GDM1 (cell line): ENCODE data around the gene NGLY1.

Source experiments
- DNase-seq: peaks from one replicate; lab custom pipeline; 2025; lab: John Stamatoyannopoulos, UW

The NGLY1 gene

GRCh38 chr3:25708036-25708435, 75.2 kb downstream of the NGLY1 start:
- no peak for DNase-seq

- no peak for DNase-seq
These were observed 75.8 kb downstream of the NGLY1 start for GRCh38 chr3:25707268-25707926.

GRCh38 chr3:25706213-25706612, 77.0 kb downstream of the NGLY1 start:
- no peak for DNase-seq

GRCh38 chr3:25697553-25697952, 85.7 kb downstream of the NGLY1 start:
- no peak for DNase-seq

GRCh38 chr3:25695731-25696420, 87.4 kb downstream of the NGLY1 start:
- DNase-seq = no peak

GRCh38 chr3:25693238-25693637, 90.0 kb downstream of the NGLY1 start:
- no peak for DNase-seq

GRCh38 chr3:25692341-25692740, 90.9 kb downstream of the NGLY1 start:
- no peak for DNase-seq

- DNase-seq = no peak
These were observed 92.3 kb downstream of the NGLY1 start for GRCh38 chr3:25690768-25691533.

GRCh38 chr3:25689226-25689625, 94.0 kb downstream of the NGLY1 start:
- DNase-seq = no peak

- DNase-seq = no peak
These were observed 95.5 kb downstream of the NGLY1 start for GRCh38 chr3:25687742-25688141.

GRCh38 chr3:25686766-25687165, 96.5 kb downstream of the NGLY1 start:
- no peak for DNase-seq

- no peak for DNase-seq
These were observed 99.4 kb downstream of the NGLY1 start for GRCh38 chr3:25683882-25684281.

- DNase-seq = no peak
These were observed 99.8 kb downstream of the NGLY1 start for GRCh38 chr3:25683410-25683809.

GRCh38 chr3:25679642-25680302, 103.5 kb downstream of the NGLY1 start:
- DNase-seq = no peak

- no peak for DNase-seq
These were observed 104.1 kb downstream of the NGLY1 start for GRCh38 chr3:25679166-25679565.

GRCh38 chr3:25678581-25678980, 104.7 kb downstream of the NGLY1 start:
- no peak for DNase-seq

GRCh38 chr3:25677121-25677520, 106.1 kb downstream of the NGLY1 start:
- no peak for DNase-seq

- DNase-seq = no peak
These were observed 108.6 kb downstream of the NGLY1 start for GRCh38 chr3:25674670-25675069.

- DNase-seq = no peak
These were observed 109.4 kb downstream of the NGLY1 start for GRCh38 chr3:25673738-25674298.
